ENCODE data around the gene GPR153. TPM values are rescaled to one million over a fixed set of nuclear protein-coding genes. Genes with fewer than 3 reads are reported as not detected.

GPR153 gene
- total RNA-seq, 1 experiment from 2014 or later, result 6.1 TPM

DNA sequence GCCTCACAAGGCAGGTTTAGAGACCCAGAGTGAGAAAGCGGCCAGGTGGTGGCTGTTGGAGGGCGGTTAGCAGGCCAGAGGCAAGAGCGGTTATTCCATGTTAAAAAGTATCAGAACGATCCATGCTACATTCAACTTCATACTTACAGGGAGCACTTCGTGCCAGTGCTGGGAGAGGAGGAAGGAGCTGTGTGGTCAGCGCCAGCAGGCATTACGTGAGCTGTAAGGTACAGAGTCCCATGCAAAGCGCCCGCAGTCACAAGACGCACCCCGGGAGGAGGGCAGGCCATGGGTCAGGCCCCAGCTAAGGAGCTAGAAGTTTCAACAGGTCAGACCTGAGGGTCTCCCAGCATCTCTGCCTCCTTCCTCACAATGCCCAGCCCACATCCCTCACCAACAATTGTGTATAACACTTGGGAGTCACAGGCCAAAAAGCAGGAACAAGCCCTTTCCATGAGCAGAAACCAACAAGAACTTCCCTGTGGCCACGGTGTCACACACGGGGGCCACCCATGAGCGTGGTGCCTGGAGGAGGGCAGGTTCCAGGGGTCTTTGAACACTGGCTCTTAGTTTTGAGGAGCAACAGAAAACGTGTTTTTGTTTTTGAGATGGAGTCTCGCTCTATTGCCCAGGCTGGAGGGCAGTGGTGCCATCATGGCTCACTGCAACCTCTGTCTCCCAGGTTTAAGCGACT is 21.8 kb upstream of the GPR153 start:
- TF ChIP-seq ZNF274 (IDR thresholded peaks at IDR 0.05; ENCODE audit: low read depth, low read length), result no peak
- H2AFZ ChIP-seq (ENCODE audit: low read depth, low read length, poor library complexity, severe bottlenecking), result no peak overlapping the region
- H3K9me2 ChIP-seq (ENCODE audit: insufficient read depth), result no peaks in the 10 kb centered on the region
- no peaks in the 10 kb centered on the region for H3K27me3 ChIP-seq (ENCODE audit: insufficient read depth, low read length)
- ChIA-PET RAD21 (ENCODE audit: low non-redundant PET in 1 of 2, low total read pairs in 2 of 2, uncharacterized antibody in 2 of 2, unreplicated experiment in 2 of 2) (no interaction called here), POLR2A (no interaction called here), CTCF (no interaction called here)
- H3K36me3 ChIP-seq (ENCODE audit: control insufficient read depth in 1 of 2, insufficient read depth in 2 of 2, low read length in 2 of 2), result no peaks in the 10 kb centered on the region; a peak in 1 of 4 replicates
- no peaks in the 10 kb centered on the region for H3K4me1 ChIP-seq (ENCODE audit: control insufficient read depth in 1 of 2, insufficient read depth in 2 of 2, low read length in 2 of 2)
- no peak overlapping the region for H3K27ac ChIP-seq (ENCODE audit: low read depth, low read length)
- no peak overlapping the region for H3K4me2 ChIP-seq (ENCODE audit: low read length)
- ATAC-seq (no peak), DNase-seq (ENCODE audit: low read depth, low spot score) (no peak)
- no peaks in the 10 kb centered on the region for H3K79me2 ChIP-seq (ENCODE audit: insufficient read depth, low read length)
- H4K20me1 ChIP-seq (ENCODE audit: insufficient read depth), result no peaks in the 10 kb centered on the region
- no peaks in the 10 kb centered on the region for H3K9me3 ChIP-seq (ENCODE audit: control insufficient read depth in 1 of 2, insufficient read depth in 1 of 2, low read depth in 1 of 2, low read length in 2 of 2)
- H3K4me3 ChIP-seq (replicated peaks in 1 of 2; ENCODE audit: low read depth in 1 of 2, low read length in 2 of 2), result no peak overlapping the region
- no peak overlapping the region for H3K9ac ChIP-seq (ENCODE audit: low read length)
- BruUV-seq (replicated peaks), result no TSS peak
- intact Hi-C loops (cut with micrococcal nuclease), result no loop called here

- no peak overlapping the region for H3K9ac ChIP-seq (ENCODE audit: low read length)
- no peaks in the 10 kb centered on the region for H3K27me3 ChIP-seq (ENCODE audit: insufficient read depth, low read length)
- no peaks in the 10 kb centered on the region; a peak in 1 of 4 replicates for H3K36me3 ChIP-seq (ENCODE audit: control insufficient read depth in 1 of 2, insufficient read depth in 2 of 2, low read length in 2 of 2)
- H2AFZ ChIP-seq (ENCODE audit: low read depth, low read length, poor library complexity, severe bottlenecking), result no peak overlapping the region
- no peaks in the 10 kb centered on the region for H3K79me2 ChIP-seq (ENCODE audit: insufficient read depth, low read length)
- no peak overlapping the region for H3K4me3 ChIP-seq (replicated peaks in 1 of 2; ENCODE audit: low read depth in 1 of 2, low read length in 2 of 2)
- ChIA-PET POLR2A (no interaction called here), CTCF (no interaction called here), RAD21 (ENCODE audit: low non-redundant PET in 1 of 2, low total read pairs in 2 of 2, uncharacterized antibody in 2 of 2, unreplicated experiment in 2 of 2) (no interaction called here)
- no peaks in the 10 kb centered on the region for H4K20me1 ChIP-seq (ENCODE audit: insufficient read depth)
- TF ChIP-seq ZBTB33 (IDR thresholded peaks at IDR 0.05; ENCODE audit: extremely low read depth, insufficient replicate concordance, low read length) (no peak), EGR1 (IDR thresholded peaks at IDR 0.05; ENCODE audit: low read depth) (no peak), SRF (IDR thresholded peaks at IDR 0.05; ENCODE audit: low read depth) (no peak), ZFX (IDR thresholded peaks at IDR 0.05) (no peak)
- H3K27ac ChIP-seq (ENCODE audit: low read depth, low read length), result no peak overlapping the region
- H3K4me2 ChIP-seq (ENCODE audit: low read length), result no peak overlapping the region
- DNase-seq (ENCODE audit: low read depth, low spot score) (no peak), ATAC-seq (no peak)
- H3K9me2 ChIP-seq (ENCODE audit: insufficient read depth), result no peaks in the 10 kb centered on the region
- no TSS peak for BruUV-seq (replicated peaks)
- H3K9me3 ChIP-seq (ENCODE audit: control insufficient read depth in 1 of 2, insufficient read depth in 1 of 2, low read depth in 1 of 2, low read length in 2 of 2), result no peaks in the 10 kb centered on the region
- intact Hi-C loops (cut with micrococcal nuclease), result no loop called here
- no peaks in the 10 kb centered on the region for H3K4me1 ChIP-seq (ENCODE audit: control insufficient read depth in 1 of 2, insufficient read depth in 2 of 2, low read length in 2 of 2)
Observed at GRCh38 chr1:6281511-6282402, 20.9 kb upstream of the GPR153 start.
